Nephron (organoid): ENCODE measurements around the gene STAT5A.
"Not testable (repeated sequence)": the region's sequence is repeated elsewhere in the genome, so short reads cannot be mapped to it uniquely, and the experiment has no call there.

Experiments used
- H3K27ac Mint-ChIP-seq, 3 experiments: 2 replicates each; pipeline ENCODE4 v1.8.0; 2020; ENCODE audit warnings: mixed read lengths in 3 of 3, mild to moderate bottlenecking in 2 of 3, moderate library complexity in 1 of 3
- H3K27me3 Mint-ChIP-seq: 2 replicates; pipeline ENCODE4 v1.8.0; 2021; ENCODE audit warnings: low read depth, mild to moderate bottlenecking, moderate library complexity, mixed read lengths
- H3K36me3 Mint-ChIP-seq: 2 replicates; pipeline ENCODE4 v1.8.0; 2020; ENCODE audit warnings: low read depth, mixed read lengths
- H3K4me1 Mint-ChIP-seq: 2 replicates; pipeline ENCODE4 v1.8.0; 2020; ENCODE audit warnings: mixed read lengths
- H3K4me3 Mint-ChIP-seq, 3 experiments: 2 replicates each; pipeline ENCODE4 v1.8.0; 2020; ENCODE audit warnings: mild to moderate bottlenecking in 3 of 3, mixed read lengths in 3 of 3, moderate library complexity in 2 of 3
- H3K9me3 Mint-ChIP-seq: 2 replicates; pipeline ENCODE4 v1.8.0; 2020; ENCODE audit warnings: mixed read lengths
- CTCF ChIP-seq, 3 experiments: fragments of 200-600 bp; sonication (generic); IDR thresholded peaks; one replicate each; pipeline ENCODE4 v1.5.0; 2021; ENCODE audit warnings: antibody characterized with exemption in 3 of 3; ENCODE audit not compliant: unreplicated experiment in 3 of 3

Gene STAT5A

GRCh38 chr17:42291129-42291528 lies 2.8 kb downstream of the STAT5A start:
- Mint-ChIP-seq H3K27me3 (peaks cover 9% of the 10 kb centered on the region), H3K4me3 (no peak overlapping the region), H3K27ac (no peak overlapping the region), H3K4me1 (peaks cover 15% of the 10 kb centered on the region), H3K9me3 (no peaks in the 10 kb centered on the region), H3K36me3 (no peaks in the 10 kb centered on the region)
- TF ChIP-seq CTCF (IDR thresholded peaks at IDR 0.05; ENCODE audit: unreplicated experiment in 3 of 3): no peak

DNA sequence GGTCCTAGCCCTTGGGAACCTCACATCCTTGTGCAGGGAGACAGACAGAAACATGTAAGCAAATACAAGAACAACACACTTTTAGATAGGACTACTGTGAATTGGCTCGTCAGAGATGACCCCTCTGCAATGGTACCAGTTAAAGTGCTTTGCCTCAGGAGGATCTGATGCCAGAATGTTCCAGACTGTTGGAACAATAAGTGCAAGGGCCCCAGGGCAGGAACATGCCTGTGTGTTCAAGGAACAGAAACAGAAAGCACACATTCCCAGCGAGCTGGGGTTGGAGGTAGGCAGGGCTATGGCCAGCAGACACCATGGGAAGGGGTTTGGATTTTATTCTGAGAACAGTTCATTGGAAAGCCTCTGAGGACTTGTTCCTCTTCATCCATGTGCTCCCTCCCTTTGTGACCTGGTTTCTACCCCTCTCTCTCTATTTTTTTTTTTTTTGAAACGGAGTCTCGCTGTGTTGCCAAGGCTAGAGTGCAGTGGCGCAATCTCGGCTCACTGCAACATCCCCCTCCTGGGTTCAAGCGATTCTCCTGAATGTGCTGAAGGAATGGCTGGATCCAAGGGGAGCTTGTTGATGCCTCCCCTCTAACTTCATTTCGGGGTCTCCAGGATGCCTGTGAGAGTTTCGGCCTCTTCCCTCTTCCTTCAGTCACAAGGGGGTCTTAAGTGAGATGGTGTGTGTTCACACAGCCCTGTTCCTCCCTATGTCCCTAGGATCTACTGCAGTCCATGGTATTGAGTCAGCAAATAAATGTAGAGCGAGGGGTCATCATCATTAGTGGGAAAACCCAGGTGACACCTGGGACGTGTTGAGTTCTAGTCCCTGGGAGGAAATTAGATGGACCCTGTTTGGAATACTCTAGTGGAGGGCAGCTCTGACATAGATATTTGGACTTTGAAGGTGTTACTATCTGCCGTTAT lies 6.4 kb downstream of the STAT5A start:
- Mint-ChIP-seq H3K27me3 (peaks cover 9% of the 10 kb centered on the region), H3K36me3 (no peaks in the 10 kb centered on the region), H3K27ac (no peak overlapping the region), H3K4me1 (no peaks in the 10 kb centered on the region), H3K9me3 (no peaks in the 10 kb centered on the region), H3K4me3 (no peak overlapping the region)
- TF ChIP-seq CTCF (IDR thresholded peaks at IDR 0.05; ENCODE audit: unreplicated experiment in 3 of 3): no peak

DNA sequence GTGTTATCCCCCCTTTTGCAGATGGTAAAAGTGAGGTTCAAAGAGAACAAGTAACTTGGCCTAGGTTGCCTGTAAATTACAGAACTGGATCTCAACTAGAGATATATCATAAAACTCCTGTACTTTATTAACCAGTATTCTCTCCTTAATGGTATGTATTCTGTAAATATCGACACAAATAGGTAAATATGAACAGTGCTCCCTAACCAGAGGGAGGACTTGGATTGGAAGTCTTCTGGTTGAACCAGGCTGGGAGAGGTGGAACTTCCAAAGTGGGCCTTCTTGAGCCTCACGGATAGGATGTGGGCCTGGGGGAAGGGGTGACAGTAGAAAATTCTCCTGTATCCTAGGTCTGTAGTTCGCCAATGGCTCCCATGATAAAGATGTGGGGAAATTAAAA lies 7.7 kb downstream of the STAT5A start:
- Mint-ChIP-seq H3K27ac (no peak overlapping the region), H3K4me3 (no peak overlapping the region), H3K4me1 (no peaks in the 10 kb centered on the region), H3K27me3 (peaks cover 9% of the 10 kb centered on the region), H3K9me3 (no peaks in the 10 kb centered on the region), H3K36me3 (no peaks in the 10 kb centered on the region)
- no peak for TF ChIP-seq CTCF (IDR thresholded peaks at IDR 0.05; ENCODE audit: unreplicated experiment in 3 of 3)

DNA sequence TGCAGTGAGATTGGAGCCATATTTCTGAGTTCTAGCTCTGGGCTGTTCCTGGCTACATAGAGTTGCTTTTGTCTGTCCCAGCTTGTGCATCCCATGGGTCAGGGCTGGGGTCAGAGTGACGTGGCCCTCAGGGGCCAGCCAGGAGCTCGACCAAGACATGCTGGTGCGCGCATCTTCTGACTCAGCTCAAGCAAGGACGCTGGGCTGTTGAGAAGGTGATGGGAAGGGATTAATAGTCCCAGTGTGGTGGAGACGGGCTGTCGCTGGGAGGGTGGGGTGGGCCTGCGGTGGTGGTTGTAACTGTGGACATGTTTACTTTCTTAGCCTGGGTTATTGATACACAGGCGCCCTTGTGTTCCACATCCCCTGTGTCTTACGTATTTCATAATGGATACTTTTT lies 9.5 kb downstream of the STAT5A start:
- not testable (repeated sequence) for H3K4me1 Mint-ChIP-seq, H3K27ac Mint-ChIP-seq, H3K4me3 Mint-ChIP-seq, H3K36me3 Mint-ChIP-seq, H3K9me3 Mint-ChIP-seq, H3K27me3 Mint-ChIP-seq

GRCh38 chr17:42299361-42299760 lies 11.1 kb downstream of the STAT5A start:
- not testable (repeated sequence) for H3K9me3 Mint-ChIP-seq, H3K36me3 Mint-ChIP-seq, H3K27ac Mint-ChIP-seq, H3K27me3 Mint-ChIP-seq, H3K4me3 Mint-ChIP-seq, H3K4me1 Mint-ChIP-seq

- not testable (repeated sequence) for H3K27ac Mint-ChIP-seq, H3K4me1 Mint-ChIP-seq, H3K27me3 Mint-ChIP-seq, H3K9me3 Mint-ChIP-seq, H3K4me3 Mint-ChIP-seq, H3K36me3 Mint-ChIP-seq
Measured at GRCh38 chr17:42299913-42300312, 11.6 kb downstream of the STAT5A start.

DNA sequence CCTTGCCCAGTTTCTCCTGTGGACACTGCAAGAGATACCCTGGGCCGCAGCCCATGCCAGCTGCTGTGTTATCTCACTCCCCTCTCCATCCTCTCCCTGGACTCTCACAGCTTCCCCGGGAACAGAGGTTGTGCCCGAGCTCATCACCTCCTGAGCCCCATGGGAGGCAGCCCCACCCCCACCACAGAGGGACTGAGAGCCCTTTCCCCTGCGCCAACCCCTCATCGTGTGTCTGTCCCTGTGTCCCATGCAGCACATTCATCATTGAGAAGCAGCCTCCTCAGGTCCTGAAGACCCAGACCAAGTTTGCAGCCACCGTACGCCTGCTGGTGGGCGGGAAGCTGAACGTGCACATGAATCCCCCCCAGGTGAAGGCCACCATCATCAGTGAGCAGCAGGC lies 12.7 kb downstream of the STAT5A start:
- peaks cover 3% of the 10 kb centered on the region for H3K36me3 Mint-ChIP-seq

More for the DNA sequence above, 12.7 kb downstream of the STAT5A start:
- peaks cover 2% of the 10 kb centered on the region for H3K4me1 Mint-ChIP-seq
- peaks cover 4% of the 10 kb centered on the region for H3K27me3 Mint-ChIP-seq
- TF ChIP-seq CTCF (IDR thresholded peaks at IDR 0.05; ENCODE audit: unreplicated experiment in 3 of 3): no peak
- H3K4me3 Mint-ChIP-seq: no peak overlapping the region
- no peaks in the 10 kb centered on the region for H3K9me3 Mint-ChIP-seq
- no peak overlapping the region for H3K27ac Mint-ChIP-seq
